Right cardiac atrium (tissue), 5 donors: ENCODE measurements around the gene CPEB4. TPM values are rescaled to one million over a fixed set of nuclear protein-coding genes. Genes with fewer than 3 reads are reported as not detected.

Experiments
- ATAC-seq, 2 donors: fragments of 200-7000 bp; cut with Tn5 transposase; one replicate each; pipeline versions ENCODE4 v1.8.0 to v1.9.1; 2020; ENCODE audit warnings: moderate library complexity in 2 of 2, mild to moderate bottlenecking in 1 of 2
- DNase-seq, 3 donors: peaks; one replicate each; pipeline ENCODE4 v3.0.0-alpha.2; 2020
- H3K27ac ChIP-seq: one replicate; pipeline ENCODE4 v1.5.1; 2013; ENCODE audit warnings: mild to moderate bottlenecking, low read length, control low read depth, moderate library complexity
- H3K27me3 ChIP-seq: one replicate; pipeline ENCODE4 v1.6.1; 2013; ENCODE audit not compliant: control insufficient read depth, insufficient read depth
- H3K4me1 ChIP-seq: one replicate; pipeline ENCODE4 v1.6.1; 2013; ENCODE audit warnings: low read length; ENCODE audit not compliant: control insufficient read depth, insufficient read depth
- H3K4me3 ChIP-seq: one replicate; pipeline ENCODE4 v1.5.1; 2013; ENCODE audit warnings: low read length, control low read depth
- H3K9me3 ChIP-seq: one replicate; pipeline ENCODE4 v1.6.1; 2013; ENCODE audit warnings: low read length; ENCODE audit not compliant: control insufficient read depth
- WGBS: extraction: QIAGEN DNeasy Blood & Tissue Kit; methylation state at CpG from one replicate; pipeline ENCODE4 v1.1.7; 2013; 5-methylcytosine and 5-hydroxymethylcytosine counted together
- intact Hi-C, 4 donors: fragments of 100-400 bp; cut with DNase I; formaldehyde crosslinking; loops; one replicate each; pipeline versions ENCODE4 v1.11.0 to v1.14.0; 2022 to 2023
- polyA plus RNA-seq: library from polyadenylated mRNA; stranded (reverse); fragments of 200-250 nt; gene quantifications from one replicate; pipeline ENCODE4 v1.2.3, GENCODE V29; 2013
- total RNA-seq, 4 donors: library from RNA; stranded (reverse); fragmentation: NEBNext Ultra II Directional; extraction: Animal tissue kit (Norgen Biotek cat#: 25700); gene quantifications; one replicate each; pipeline ENCODE4 v1.2.1, GENCODE V29; 2021
- donor health status: healthy with polysubstance abuse.
- donor health status: DM: no; HTN: yes; CAD: no.
- donor health status: DM: no; HTN: no; CAD: no.
- donor health status: DM: no; HTN: yes; CAD: no; lungs with severe emphysema.
- donor health status: DM: yes; HTN: yes; CAD: no.

CPEB4 gene
- total and polyA plus RNA-seq, 5 donors, result 23.9 to 152 (median 97.2) TPM

DNA sequence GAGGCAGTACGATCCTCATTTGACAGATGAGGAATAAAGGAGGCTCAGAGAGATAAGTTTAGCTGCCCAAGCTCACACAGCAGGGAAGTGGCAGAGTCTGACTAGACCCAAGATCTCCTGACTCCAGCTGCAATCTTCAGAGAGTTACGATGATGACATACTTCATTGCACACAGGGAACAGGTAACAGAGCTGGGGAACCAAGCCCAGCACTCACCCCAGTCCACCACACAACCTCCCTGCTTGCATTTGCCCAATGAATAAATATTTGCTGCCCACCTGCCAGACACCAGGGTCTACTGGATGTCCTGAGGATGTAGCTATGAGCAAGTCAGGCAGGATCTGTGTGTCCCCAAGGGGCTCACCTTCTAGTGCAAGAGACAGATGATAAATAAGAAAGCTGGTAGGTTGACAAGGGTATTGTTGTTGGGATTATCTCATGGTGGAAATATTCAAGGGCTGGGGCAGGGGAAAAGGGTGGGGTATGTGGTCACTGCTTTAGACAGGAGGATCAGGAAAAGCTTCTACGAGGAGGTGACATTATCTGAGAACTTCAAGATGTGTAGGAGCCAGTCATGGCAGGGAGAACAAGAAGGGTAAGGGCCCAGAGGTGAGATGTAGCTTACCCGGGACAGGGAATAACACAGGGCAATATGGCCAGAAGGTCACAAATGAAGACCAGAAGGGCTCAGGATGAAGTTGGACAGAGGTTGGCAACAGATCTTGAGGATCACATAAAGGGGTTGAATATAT, 28.6 kb upstream of the CPEB4 start:
- Histone ChIP-seq H3K9me3 (no peaks in the 10 kb centered on the region), H3K27ac (no peak overlapping the region), H3K4me3 (no peak overlapping the region), H3K4me1 (peaks cover 7% of the 10 kb centered on the region), H3K27me3 (no peaks in the 10 kb centered on the region)
- ATAC-seq (no peak), DNase-seq (no peak)
- WGBS, result 63% methylated on average over 4 of the region's 4 CpGs
- intact Hi-C loops, result no loop called here

DNA sequence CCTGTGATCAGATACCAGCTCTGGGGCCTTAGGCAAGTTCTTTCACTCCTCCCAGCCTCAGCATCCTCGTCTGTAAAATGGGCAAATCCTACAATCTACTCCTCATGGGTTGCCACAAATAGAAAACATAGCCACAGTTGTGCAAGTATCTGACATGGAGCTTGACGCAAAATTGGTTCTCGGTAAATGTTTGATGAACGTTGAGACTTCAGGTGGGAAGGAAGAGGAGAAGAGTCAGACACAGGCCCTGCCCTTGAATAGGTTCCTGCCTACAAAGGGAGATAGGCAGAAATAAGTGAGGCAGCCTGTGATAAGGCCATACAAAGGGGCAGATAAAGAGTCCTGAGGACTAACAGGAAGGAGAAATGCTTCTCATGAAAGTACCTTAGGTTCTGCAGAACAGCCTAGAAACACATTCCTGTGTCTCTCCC, 26.1 kb upstream of the CPEB4 start:
- Histone ChIP-seq H3K4me1 (peaks cover 7% of the 10 kb centered on the region), H3K4me3 (no peak overlapping the region), H3K27me3 (no peaks in the 10 kb centered on the region), H3K27ac (no peak overlapping the region), H3K9me3 (no peaks in the 10 kb centered on the region)
- WGBS, result 85% methylated on average over 4 of the region's 4 CpGs
- ATAC-seq, result no peak
- DNase-seq, result no peak
- intact Hi-C loops, result no loop called here

DNA sequence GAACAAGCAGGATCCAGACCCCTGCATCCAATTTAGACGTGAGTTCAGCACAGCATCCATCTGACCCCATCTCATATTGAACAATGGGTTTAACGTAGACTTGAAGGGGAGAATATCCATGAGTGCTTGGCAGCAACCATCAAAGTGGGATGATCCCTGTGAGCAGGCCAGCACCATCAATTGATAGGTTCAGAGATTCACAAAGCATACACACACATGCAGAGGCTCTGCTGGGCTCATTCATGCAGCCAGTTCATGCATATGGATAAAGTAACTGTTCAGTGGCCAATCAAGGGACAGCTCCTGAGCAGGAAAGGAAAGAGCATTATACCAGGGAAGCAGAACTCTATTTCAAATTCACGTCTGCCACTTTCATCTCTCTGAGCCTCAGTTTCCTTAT, 24.8 kb upstream of the CPEB4 start:
- ATAC-seq (no peak), DNase-seq (no peak)
- Histone ChIP-seq H3K27ac (no peak overlapping the region), H3K4me1 (peaks cover 7% of the 10 kb centered on the region), H3K4me3 (no peak overlapping the region), H3K9me3 (no peaks in the 10 kb centered on the region), H3K27me3 (no peaks in the 10 kb centered on the region)
- 82% methylated on average over 3 of the region's 3 CpGs for WGBS
- intact Hi-C loops, result no loop called here

- peak in 2 of 3 donors; percentile 28 to 67 for DNase-seq
- ATAC-seq, result peak; percentile 7 to 44
- 58% methylated on average over 10 of the region's 10 CpGs for WGBS
- intact Hi-C loops, result no loop called here
- Histone ChIP-seq H3K27ac (no peak overlapping the region), H3K9me3 (no peaks in the 10 kb centered on the region), H3K27me3 (no peaks in the 10 kb centered on the region), H3K4me3 (no peak overlapping the region), H3K4me1 (peaks cover 6% of the 10 kb centered on the region)
These were observed 23.8 kb upstream of the CPEB4 start for GRCh38 chr5:173864126-173865050.

- peak; percentile 39 to 59 for ATAC-seq
- Histone ChIP-seq H3K9me3 (no peaks in the 10 kb centered on the region), H3K4me3 (no peak overlapping the region), H3K27me3 (no peaks in the 10 kb centered on the region), H3K27ac (no peak overlapping the region), H3K4me1 (no peaks in the 10 kb centered on the region)
- DNase-seq, result peak; percentile 29 to 71 (median 69)
- intact Hi-C loops, result no loop called here
- 77% methylated on average over 15 of the region's 15 CpGs for WGBS
These were observed 21.8 kb upstream of the CPEB4 start for GRCh38 chr5:173866243-173866857.

DNA sequence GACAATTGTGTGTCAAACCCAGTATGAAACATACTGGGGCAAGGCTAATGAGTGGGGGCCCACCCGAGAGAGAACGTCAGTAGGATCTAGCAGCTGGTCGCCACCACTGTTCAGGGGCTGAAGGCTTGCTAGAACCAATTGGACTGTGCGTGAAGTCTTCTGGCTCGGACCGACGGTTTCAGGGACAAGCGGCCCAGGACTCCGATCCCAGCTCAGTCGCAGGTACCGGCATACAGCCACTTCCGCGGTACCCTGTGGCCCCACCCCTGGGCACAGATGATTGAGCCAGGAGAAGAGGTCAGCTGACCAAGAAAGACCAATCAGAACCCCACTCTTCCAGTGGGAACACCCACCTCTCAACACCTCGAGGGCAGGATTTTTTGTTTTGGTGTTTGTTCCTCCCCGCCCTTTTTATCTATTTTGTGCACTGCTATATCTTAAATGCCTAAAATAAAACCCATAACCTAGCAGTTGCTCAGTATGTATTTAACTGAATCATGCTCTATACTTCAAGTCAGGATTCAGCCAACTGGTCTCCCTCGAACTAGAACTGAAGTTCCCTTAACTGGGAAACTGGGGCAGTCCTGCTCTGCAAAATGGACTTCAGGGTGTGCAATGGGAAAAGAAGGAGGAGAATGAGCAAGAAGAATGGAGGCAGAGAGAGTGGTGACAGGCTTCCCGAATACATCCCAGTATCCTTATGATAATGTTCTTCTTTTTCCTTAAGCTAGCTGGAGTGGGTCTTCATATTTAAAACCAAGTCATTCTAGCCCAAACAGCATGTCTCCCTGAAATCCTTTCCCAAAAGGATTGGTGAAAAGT, 21.1 kb upstream of the CPEB4 start:
- no peaks in the 10 kb centered on the region for H3K9me3 ChIP-seq
- intact Hi-C loops, result no loop called here

DNA sequence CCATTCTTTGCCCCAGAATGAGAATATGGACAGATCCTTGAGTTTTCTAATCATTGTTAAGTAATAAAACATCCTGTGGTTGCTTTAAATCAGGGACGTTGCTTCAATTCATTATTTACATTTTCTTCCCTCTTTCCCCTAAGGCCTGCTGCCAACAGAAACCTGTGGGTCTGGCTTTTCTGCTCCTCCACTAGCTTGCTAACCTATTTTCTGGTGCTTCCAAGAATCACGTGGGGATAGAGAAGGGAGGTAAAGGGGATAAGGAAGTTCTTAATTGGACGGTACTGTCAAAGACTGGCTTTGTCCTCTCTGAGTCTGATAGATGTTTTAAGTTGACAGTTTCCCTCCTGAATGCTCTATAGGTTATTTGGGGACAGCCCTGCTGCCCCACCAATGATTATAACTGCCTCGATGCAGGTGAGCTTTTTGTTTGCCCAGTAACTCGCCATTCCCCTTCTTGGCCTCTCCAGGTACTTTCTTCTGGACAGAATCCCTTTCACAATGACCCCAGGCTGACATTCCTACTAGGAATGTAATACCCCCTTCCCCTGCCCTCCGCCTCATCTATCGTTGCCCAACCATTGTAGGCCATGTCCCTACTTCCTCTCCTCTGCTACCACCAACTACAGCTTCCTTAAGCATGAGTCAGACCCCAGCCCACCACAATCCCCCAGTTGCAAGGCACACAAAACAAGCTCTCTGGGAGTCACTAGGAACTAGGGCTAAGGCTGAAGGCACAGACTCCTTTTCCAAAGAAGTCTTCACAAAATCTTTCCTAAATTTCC, 19.9 kb upstream of the CPEB4 start:
- no peak for ATAC-seq
- Histone ChIP-seq H3K4me3 (no peak overlapping the region), H3K27ac (no peak overlapping the region), H3K9me3 (no peaks in the 10 kb centered on the region), H3K4me1 (no peaks in the 10 kb centered on the region), H3K27me3 (no peaks in the 10 kb centered on the region)
- DNase-seq, result no peak
- 57% methylated on average over 7 of the region's 7 CpGs for WGBS
- intact Hi-C loops, result no loop called here

More for the DNA sequence above, 21.1 kb upstream of the CPEB4 start:
- no peak overlapping the region for H3K4me3 ChIP-seq
- H3K27ac ChIP-seq, result no peak overlapping the region
- no peaks in the 10 kb centered on the region for H3K27me3 ChIP-seq
- no peaks in the 10 kb centered on the region for H3K4me1 ChIP-seq
- WGBS, result 94% methylated on average over 17 of the region's 17 CpGs
- ATAC-seq, result no peak
- DNase-seq, result no peak

- Histone ChIP-seq H3K9me3 (no peaks in the 10 kb centered on the region), H3K4me3 (no peak overlapping the region), H3K4me1 (no peaks in the 10 kb centered on the region), H3K27me3 (no peaks in the 10 kb centered on the region), H3K27ac (no peak overlapping the region)
- WGBS, result 53% methylated on average over 4 of the region's 4 CpGs
- no peak for DNase-seq
- ATAC-seq, result no peak
- intact Hi-C loops, result no loop called here
These were observed 18.8 kb upstream of the CPEB4 start for GRCh38 chr5:173869316-173869715.

GRCh38 chr5:173872957-173873305, 15.2 kb upstream of the CPEB4 start:
- H3K4me1 ChIP-seq, result no peaks in the 10 kb centered on the region
- H3K4me3 ChIP-seq, result no peak overlapping the region
- WGBS, result 70% methylated on average over 9 of the region's 9 CpGs
- intact Hi-C loops, result no loop called here
- ATAC-seq, result peak; percentile 67 to 73
- no peaks in the 10 kb centered on the region for H3K27me3 ChIP-seq
- peak overlapping the region; percentile 3 for H3K27ac ChIP-seq
- no peaks in the 10 kb centered on the region for H3K9me3 ChIP-seq
- DNase-seq, result peak in 2 of 3 donors; percentile 63 to 69
